ENCODE results near the gene RPS6KB2.

The RPS6KB2 gene

GRCh38 chr11:67405688-67406339 lies 22.5 kb upstream of the RPS6KB2 start:
- TF ChIP-seq FOXM1 (IDR thresholded peaks at IDR 0.05; ENCODE audit: borderline replicate concordance, low read depth) (no peak), MAX (IDR thresholded peaks at IDR 0.05) (no peak), NFIC (IDR thresholded peaks at IDR 0.05) (no peak), RAD21 (IDR thresholded peaks at IDR 0.05; ENCODE audit: low read depth) (no peak), REST (IDR thresholded peaks at IDR 0.05; ENCODE audit: low read depth) (no peak), EGR1 (IDR thresholded peaks at IDR 0.05) (no peak), ZBTB7A (IDR thresholded peaks at IDR 0.05; ENCODE audit: low read depth) (no peak), CEBPB (IDR thresholded peaks at IDR 0.05) (no peak), USF1 (IDR thresholded peaks at IDR 0.05) (no peak)

- TF ChIP-seq CEBPB (IDR thresholded peaks at IDR 0.05) (no peak), RAD21 (IDR thresholded peaks at IDR 0.05; ENCODE audit: low read depth) (no peak), ZBTB7A (IDR thresholded peaks at IDR 0.05; ENCODE audit: low read depth) (no peak), EP300 (IDR thresholded peaks at IDR 0.05; ENCODE audit: borderline replicate concordance) (no peak), USF1 (IDR thresholded peaks at IDR 0.05) (no peak), TEAD4 (IDR thresholded peaks at IDR 0.05) (no peak), EGR1 (IDR thresholded peaks at IDR 0.05) (no peak), CREB1 (IDR thresholded peaks at IDR 0.05; ENCODE audit: low read depth) (no peak), FOXM1 (IDR thresholded peaks at IDR 0.05; ENCODE audit: borderline replicate concordance, low read depth) (no peak), TAF1 (IDR thresholded peaks at IDR 0.05; ENCODE audit: low read depth) (no peak), TCF12 (IDR thresholded peaks at IDR 0.05; ENCODE audit: low read depth) (no peak), NFIC (IDR thresholded peaks at IDR 0.05) (no peak)
Measured at GRCh38 chr11:67406420-67406968, 21.8 kb upstream of the RPS6KB2 start.

GRCh38 chr11:67406969-67407687 lies 21.2 kb upstream of the RPS6KB2 start:
- no peak for TF ChIP-seq RAD21 (IDR thresholded peaks at IDR 0.05; ENCODE audit: low read depth)
- TF ChIP-seq TCF12 (IDR thresholded peaks at IDR 0.05; ENCODE audit: low read depth), result no peak
- TF ChIP-seq ZBTB7A (IDR thresholded peaks at IDR 0.05; ENCODE audit: low read depth), result no peak
- no peak for TF ChIP-seq EP300 (IDR thresholded peaks at IDR 0.05; ENCODE audit: borderline replicate concordance)
- no peak for TF ChIP-seq MAX (IDR thresholded peaks at IDR 0.05)
- no peak for TF ChIP-seq FOXM1 (IDR thresholded peaks at IDR 0.05; ENCODE audit: borderline replicate concordance, low read depth)
- TF ChIP-seq TAF1 (IDR thresholded peaks at IDR 0.05; ENCODE audit: low read depth), result no peak
- TF ChIP-seq USF1 (IDR thresholded peaks at IDR 0.05), result no peak
- TF ChIP-seq CREB1 (IDR thresholded peaks at IDR 0.05; ENCODE audit: low read depth), result no peak
- TF ChIP-seq TEAD4 (IDR thresholded peaks at IDR 0.05), result no peak
- no peak for TF ChIP-seq REST (IDR thresholded peaks at IDR 0.05; ENCODE audit: low read depth)
- no peak for TF ChIP-seq NFIC (IDR thresholded peaks at IDR 0.05)
- TF ChIP-seq YY1 (IDR thresholded peaks at IDR 0.05; ENCODE audit: low read depth), result no peak

GRCh38 chr11:67407688-67408163 lies 20.6 kb upstream of the RPS6KB2 start:
- no peak for TF ChIP-seq NFIC (IDR thresholded peaks at IDR 0.05)
- TF ChIP-seq EP300 (IDR thresholded peaks at IDR 0.05; ENCODE audit: borderline replicate concordance), result no peak
- TF ChIP-seq TCF12 (IDR thresholded peaks at IDR 0.05; ENCODE audit: low read depth), result no peak
- no peak for TF ChIP-seq MAX (IDR thresholded peaks at IDR 0.05)
- TF ChIP-seq RAD21 (IDR thresholded peaks at IDR 0.05; ENCODE audit: low read depth), result no peak
- TF ChIP-seq TEAD4 (IDR thresholded peaks at IDR 0.05), result no peak

Measured in Ishikawa (cell line).